Lung microvascular endothelial cell (primary cell): ENCODE measurements around the gene TNS1. TPM values are rescaled to one million over a fixed set of nuclear protein-coding genes. Genes with fewer than 3 reads are reported as not detected.
"Not testable (repeated sequence)": the region's sequence is repeated elsewhere in the genome, so short reads cannot be mapped to it uniquely, and the experiment has no call there.

Experiments
- DNase-seq, 2 donors: peaks; one replicate each; pipeline versions ENCODE4 v3.0.0 to v3.0.0-alpha.2; 2010; ENCODE audit warnings: low read depth in 2 of 2
- total RNA-seq: library from RNA; depleted of rRNA; stranded (reverse); fragments of >200 nt; gene quantifications from 2 replicates; pipeline ENCODE4 v1.2.1, GENCODE V29; 2014

Gene TNS1
- total RNA-seq, 1 donor from 2014 or later, result 82.1 TPM

- no peak for DNase-seq
Observed at GRCh38 chr2:217818293-217818850, 184.4 kb downstream of the TNS1 start.

DNA sequence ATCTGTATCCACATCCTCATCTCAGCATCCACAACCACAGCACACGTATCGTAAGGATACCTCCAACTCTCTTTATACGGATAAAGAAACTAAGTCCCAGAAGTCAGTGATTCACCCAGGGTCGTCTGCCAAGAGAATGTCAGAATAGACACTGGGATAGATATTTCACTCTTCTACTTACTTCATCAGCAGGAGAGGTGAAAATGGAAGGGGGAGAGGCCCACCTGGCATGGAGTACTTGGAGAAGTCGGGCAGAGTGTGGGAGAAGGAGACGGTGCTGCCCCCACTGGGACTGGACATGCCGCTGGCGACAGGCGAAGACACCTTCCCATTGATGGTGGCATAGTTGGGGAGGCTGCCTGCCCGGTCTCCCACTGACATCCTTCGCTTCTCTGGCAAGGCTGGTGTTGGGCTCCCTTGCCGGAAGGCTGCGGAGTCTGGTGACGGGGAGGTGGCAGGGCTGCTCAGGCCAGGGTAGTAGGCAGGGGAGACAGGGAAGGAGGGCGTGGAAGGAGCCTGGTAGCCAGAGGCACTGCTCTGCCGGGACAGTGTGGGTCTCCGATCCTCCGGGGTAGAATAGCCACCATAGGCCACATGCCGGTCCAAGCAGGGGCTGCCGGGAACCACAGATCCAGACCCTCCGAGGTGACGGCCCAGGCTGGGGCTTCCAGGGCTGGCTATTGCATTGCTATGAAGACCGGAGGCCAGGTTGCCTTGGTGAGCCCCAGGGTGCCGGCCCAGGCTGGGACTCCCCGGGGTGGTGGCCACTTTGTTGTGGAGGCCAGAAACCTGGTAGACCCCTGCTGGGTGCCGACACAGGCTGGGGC, 185.1 kb downstream of the TNS1 start:
- no peak for DNase-seq

DNA sequence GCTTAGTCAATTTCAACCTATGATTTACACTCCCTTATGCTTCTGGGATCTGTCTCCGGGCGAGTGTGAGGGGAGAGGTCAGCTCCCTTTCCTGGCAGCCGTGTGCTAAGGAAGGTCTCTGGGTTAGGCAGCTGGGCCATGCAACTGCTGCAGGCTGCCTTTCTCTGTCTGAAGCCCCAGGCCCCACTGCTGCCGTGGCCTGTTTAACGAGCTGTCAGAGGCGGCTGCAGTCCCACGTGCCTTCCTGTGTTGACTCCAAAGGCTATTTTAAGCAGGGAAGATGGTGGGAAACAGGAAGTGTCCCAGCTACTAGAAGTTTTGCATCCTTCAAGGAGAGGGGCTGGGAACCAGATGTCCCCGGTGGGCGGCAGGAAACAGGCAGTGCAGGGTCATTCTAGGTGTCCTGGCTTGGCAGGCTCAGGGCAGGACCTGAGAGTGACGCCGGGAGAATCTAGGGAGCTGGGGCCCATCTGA, 186.4 kb downstream of the TNS1 start:
- DNase-seq, result peak; percentile 84 to 95

GRCh38 chr2:217813828-217814227, 189.0 kb downstream of the TNS1 start:
- DNase-seq, result no peak

DNA sequence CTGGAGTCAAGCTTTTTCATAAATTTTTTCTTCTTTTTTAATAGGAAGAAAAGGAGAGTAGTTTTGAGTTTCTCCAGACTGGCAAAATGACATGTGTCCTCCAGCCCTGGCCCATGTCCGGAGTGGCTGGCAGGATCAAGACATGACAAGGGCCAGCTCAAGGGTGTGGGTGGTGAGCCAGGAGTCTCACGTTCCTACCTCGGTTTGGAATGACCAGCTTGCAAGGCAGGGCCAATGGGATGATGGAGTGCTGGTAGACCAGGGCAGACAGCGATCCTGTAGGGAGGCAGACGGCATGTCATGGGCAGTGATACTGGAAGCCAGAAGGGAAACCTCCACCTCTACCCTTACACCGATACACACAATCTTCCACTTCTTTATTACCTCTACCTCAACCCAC, 190.6 kb downstream of the TNS1 start:
- DNase-seq, result no peak

DNA sequence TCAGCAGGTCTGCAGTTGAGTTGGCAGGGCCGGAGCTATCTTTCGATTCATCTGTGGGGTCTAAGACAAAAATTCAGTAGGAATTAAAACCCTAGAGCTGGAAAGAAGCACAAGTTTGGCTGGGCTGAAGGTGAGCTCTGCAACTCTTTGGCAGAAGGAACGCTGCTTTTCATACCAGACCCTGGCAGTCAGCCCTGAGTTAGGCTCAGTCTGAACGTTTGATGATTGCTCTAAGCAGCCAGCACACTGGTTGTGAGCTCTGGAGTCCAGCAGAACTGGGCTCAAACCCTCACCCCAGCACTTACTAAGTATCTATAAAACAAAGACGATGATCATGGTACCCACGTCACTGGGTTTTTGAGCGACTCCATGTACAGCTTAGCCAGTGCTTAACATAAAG, 192.5 kb downstream of the TNS1 start:
- DNase-seq, result no peak

DNA sequence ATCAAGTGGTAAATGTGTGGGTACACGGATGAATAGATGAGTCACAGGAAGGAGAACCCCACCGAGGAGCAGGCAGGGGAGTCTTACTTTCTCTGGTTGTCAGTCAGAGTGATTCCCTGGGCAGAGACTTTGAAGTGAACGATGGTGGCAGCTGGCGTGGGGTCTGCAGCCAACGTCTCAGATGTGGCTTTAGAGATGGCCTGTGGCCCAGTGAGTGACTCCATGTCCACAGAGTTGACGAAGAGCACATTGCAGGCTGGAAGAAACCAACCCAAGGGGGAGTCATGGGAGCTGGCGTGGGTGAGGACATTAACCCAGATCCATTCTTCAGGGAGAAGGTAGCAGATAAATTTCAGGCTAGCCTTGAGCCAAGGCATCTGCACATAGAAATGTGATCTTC, 193.1 kb downstream of the TNS1 start:
- DNase-seq, result no peak

GRCh38 chr2:217808967-217809366, 193.8 kb downstream of the TNS1 start:
- DNase-seq, result not testable (repeated sequence)

- no peak for DNase-seq
Observed at GRCh38 chr2:217808326-217808725, 194.5 kb downstream of the TNS1 start.

GRCh38 chr2:217807753-217808152, 195.0 kb downstream of the TNS1 start:
- DNase-seq, result no peak

DNA sequence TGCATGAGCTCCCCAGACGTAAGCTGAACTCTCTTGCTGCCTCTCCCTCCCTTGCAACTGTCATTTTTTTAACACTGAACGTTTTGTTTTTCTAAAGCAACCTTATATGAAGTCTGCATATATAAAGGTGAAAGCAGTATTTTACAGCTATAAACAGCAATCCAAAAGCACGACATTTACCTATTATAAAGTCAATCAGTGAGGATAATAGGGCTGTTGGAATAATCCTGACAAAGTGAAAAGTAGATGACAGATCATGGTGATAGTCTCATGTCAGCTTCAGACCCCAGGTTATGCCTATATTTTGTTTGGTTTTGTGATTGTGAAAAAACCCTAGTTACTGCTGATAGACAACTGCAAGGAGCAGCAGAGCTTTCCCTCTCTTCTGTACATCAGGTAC, 195.8 kb downstream of the TNS1 start:
- DNase-seq, result no peak

DNA sequence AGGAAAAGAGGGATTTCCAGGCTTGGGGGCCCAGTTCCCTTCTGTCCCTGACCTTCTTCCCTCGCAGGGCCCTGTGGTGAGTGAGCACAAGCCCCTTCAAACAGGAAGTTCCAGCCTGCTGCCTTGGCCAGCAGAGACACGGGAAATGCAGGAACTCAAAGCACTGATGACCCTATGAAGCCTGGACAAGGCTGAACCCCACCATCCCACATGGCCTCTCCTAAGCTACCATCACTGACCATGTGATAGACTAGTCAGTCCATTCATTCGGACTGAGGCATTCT, 196.4 kb downstream of the TNS1 start:
- DNase-seq, result no peak

DNA sequence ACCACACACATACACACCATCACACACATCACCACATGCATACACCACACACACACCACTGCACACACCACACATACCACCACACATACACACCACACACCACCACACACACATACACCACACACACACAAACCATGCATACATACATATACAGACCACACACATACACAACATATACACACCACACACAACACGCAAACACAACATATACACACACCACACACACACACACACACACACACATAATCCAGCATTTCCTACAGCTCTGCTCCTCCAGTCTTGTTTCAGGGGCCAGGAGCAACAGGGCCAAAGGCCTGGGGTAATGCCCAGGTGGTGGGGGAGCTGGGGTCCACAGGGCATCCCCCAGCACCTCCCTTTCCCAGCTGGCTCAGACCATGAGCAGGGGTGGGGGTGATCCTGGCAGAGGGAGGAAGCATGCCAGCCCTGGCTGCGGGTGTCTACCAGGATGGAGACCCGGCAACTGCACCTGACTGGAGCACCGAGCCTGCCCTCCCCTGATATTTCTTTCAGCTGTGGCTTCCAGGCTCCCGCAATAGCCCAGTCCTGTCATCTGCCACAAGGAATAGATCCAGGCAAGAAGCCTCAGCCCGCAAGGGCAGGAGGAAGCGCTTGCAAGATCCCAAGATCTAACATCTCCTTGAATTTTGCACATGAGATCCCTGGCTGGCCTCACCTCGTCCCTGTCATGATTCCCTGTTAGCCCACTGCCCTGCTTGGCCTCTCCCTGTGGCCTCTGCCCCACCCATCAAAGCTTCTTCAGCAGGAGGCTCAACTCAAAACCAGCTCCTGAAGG, 196.9 kb downstream of the TNS1 start:
- no peak for DNase-seq

- no peak for DNase-seq
Observed at GRCh38 chr2:217804791-217805667, 197.8 kb downstream of the TNS1 start.

GRCh38 chr2:217804338-217804737, 198.5 kb downstream of the TNS1 start:
- no peak for DNase-seq

DNA sequence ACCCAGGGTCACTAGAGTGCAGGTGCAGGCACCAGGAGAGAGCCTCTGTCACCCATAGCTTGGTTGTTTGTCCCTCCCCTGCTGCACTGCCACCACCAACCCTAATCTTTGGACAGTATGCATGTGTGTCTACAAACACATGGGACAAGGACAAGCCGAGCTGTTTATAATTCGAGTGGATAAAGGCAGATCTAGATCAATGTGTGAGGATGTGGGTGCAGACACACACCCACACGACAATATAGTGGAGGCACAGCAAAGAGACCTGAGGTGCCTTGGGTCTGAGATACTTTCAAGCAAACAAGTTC, 199.2 kb downstream of the TNS1 start:
- no peak for DNase-seq

DNA sequence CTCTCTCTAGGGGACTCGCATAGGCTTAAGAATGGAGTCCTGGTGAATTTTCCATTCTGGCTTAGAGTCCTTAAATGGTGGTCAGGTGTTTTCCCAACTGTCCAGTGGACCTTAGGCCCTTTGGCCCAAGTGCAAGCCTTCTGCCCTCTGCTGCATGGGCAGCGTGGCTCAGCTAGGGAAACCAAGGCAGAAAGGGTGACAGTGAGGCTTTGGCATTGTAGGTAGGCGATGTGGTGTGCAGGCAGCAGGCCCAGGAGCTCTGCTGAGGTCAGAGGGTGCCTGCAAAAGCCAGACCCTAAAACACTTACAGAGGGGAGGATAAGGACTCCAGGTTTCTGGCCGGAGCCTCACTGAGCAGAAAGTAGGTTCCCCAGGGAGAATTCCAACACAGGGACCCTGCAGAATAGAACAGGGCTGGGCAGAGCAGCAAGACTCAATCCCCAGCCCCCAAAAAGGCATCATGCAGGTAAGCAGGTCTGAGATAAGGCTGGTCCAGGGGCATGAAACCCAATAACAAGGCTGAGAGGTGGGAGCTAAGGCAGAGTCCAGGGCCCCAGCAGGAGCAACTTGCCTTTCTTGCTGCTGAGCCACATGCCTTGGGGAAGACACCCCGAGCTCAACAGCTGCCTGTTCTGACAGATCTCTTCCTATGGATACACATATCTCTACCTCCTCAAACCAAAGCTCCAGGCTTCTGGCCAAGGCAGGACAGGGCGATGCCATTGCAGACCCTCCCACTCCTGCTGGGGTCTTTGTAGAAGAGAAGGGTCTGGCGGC, 199.7 kb downstream of the TNS1 start:
- DNase-seq, result no peak

DNA sequence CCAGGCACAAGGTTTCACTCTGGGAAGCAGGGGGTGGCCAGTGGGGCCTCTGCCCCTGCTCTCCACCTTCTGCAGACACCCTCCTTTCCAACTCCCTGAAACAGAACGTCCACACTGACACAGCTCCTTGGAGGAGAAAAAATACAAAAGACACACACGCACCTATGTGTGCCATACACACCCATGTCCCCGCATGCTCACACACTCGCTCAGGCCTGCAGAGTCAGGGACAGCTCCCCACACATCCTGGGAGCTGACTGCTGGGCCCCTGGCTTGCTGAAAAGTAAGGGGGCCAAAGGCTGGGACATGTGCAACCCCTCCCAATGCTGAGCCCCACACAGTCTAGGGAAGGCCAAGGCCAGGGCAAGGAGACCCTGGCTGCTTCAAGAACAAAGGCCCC, 200.5 kb downstream of the TNS1 start:
- DNase-seq, result no peak

GRCh38 chr2:217801711-217802110, 201.1 kb downstream of the TNS1 start:
- DNase-seq, result no peak

GRCh38 chr2:217801115-217801531, 201.7 kb downstream of the TNS1 start:
- peak in 1 of 2 donors; percentile 57 for DNase-seq
